ENCODE results near the gene PTPMT1.

Gene PTPMT1

GRCh38 chr11:47593492-47593933 lies 28.1 kb downstream of the PTPMT1 start:
- in situ Hi-C loops (cut with HindIII; ENCODE audit: low sequenced_read_pairs) = no loop called here
- DNase-seq (ENCODE audit: low read depth) = no peak
- TF ChIP-seq CTCF (IDR thresholded peaks at IDR 0.05; ENCODE audit: low read depth, low read length, missing control alignments) = no peak
- H3K4me3 ChIP-seq (ENCODE audit: low read depth, low read length) = peak overlapping the region; percentile 37

- peak within 1 kb of the TSS; percentile 37 for H3K4me3 ChIP-seq (ENCODE audit: low read depth, low read length)
- TF ChIP-seq CTCF (IDR thresholded peaks at IDR 0.05; ENCODE audit: low read depth, low read length, missing control alignments) = no peak
- no peak for DNase-seq (ENCODE audit: low read depth)
- in situ Hi-C loops (cut with HindIII; ENCODE audit: low sequenced_read_pairs) = no loop called here
Observed at GRCh38 chr11:47593934-47594855, 28.8 kb downstream of the PTPMT1 start, which contains the start of gene C1QTNF4. TSS of gene C1QTNF4 (minus strand) at chr11:47594411. CDS start at chr11:47590810, 3,601 bp downstream.

GRCh38 chr11:47595029-47595428 lies 29.6 kb downstream of the PTPMT1 start:
- no peak for TF ChIP-seq CTCF (IDR thresholded peaks at IDR 0.05; ENCODE audit: low read depth, low read length, missing control alignments)
- H3K4me3 ChIP-seq (ENCODE audit: low read depth, low read length) = no peak overlapping the region
- no peak for DNase-seq (ENCODE audit: low read depth)
- in situ Hi-C loops (cut with HindIII; ENCODE audit: low sequenced_read_pairs) = no loop called here

GRCh38 chr11:47595967-47596366 lies 30.6 kb downstream of the PTPMT1 start:
- TF ChIP-seq CTCF (IDR thresholded peaks at IDR 0.05; ENCODE audit: low read depth, low read length, missing control alignments) = no peak
- in situ Hi-C loops (cut with HindIII; ENCODE audit: low sequenced_read_pairs) = no loop called here

GRCh38 chr11:47599902-47600301 lies 34.5 kb downstream of the PTPMT1 start:
- no peak for TF ChIP-seq CTCF (IDR thresholded peaks at IDR 0.05; ENCODE audit: low read depth, low read length, missing control alignments)
- H3K4me3 ChIP-seq (ENCODE audit: low read depth, low read length) = no peak overlapping the region
- in situ Hi-C loops (cut with HindIII; ENCODE audit: low sequenced_read_pairs) = no loop called here
- DNase-seq (ENCODE audit: low read depth) = no peak

More at GRCh38 chr11:47595967-47596366, 30.6 kb downstream of the PTPMT1 start:
- H3K4me3 ChIP-seq (ENCODE audit: low read depth, low read length) = no peak overlapping the region
- DNase-seq (ENCODE audit: low read depth) = no peak

- no peak for DNase-seq (ENCODE audit: low read depth)
- no peak overlapping the region for H3K4me3 ChIP-seq (ENCODE audit: low read depth, low read length)
- no peak for TF ChIP-seq CTCF (IDR thresholded peaks at IDR 0.05; ENCODE audit: low read depth, low read length, missing control alignments)
- in situ Hi-C loops (cut with HindIII; ENCODE audit: low sequenced_read_pairs) = no loop called here
Observed at GRCh38 chr11:47603295-47603694, 37.9 kb downstream of the PTPMT1 start.
